AG04450 (cell line): ENCODE data around the gene PKP3. TPM values are rescaled to one million over a fixed set of nuclear protein-coding genes. Genes with fewer than 3 reads are reported as not detected.

ENCODE experiments used
- CTCF ChIA-PET: fragments of 300-600, 350-600 bp; formaldehyde crosslinking; extraction: SDS; loops from one replicate; lab custom pipeline; 2022; ENCODE audit warnings: antibody characterized with exemption, inconsistent platforms; lab: Charles Lee
- POLR2A ChIA-PET: fragments of 350-600 bp; formaldehyde crosslinking; extraction: SDS; loops from one replicate; lab custom pipeline; 2021; ENCODE audit warnings: antibody characterized with exemption, inconsistent platforms; lab: Yijun Ruan, JAX
- DNase-seq: peaks from one replicate; pipeline ENCODE4 v3.0.0-alpha.2; 2011; ENCODE audit warnings: low read depth, low spot score
- H3K27ac ChIP-seq: one replicate; pipeline ENCODE4 v1.5.1; 2012; ENCODE audit warnings: low read depth, low read length, control low read depth
- H3K27me3 ChIP-seq: one replicate; pipeline ENCODE4 v1.6.0; 2012; ENCODE audit warnings: low read length; ENCODE audit not compliant: control insufficient read depth, insufficient read depth
- H3K4me3 ChIP-seq: 2 replicates; pipeline ENCODE4 v1.5.1; 2011; ENCODE audit warnings: mild to moderate bottlenecking, low read depth, low read length, control low read depth
- H3K9me3 ChIP-seq: 2 replicates; pipeline ENCODE4 v1.5.1; 2012; ENCODE audit warnings: low read length; ENCODE audit not compliant: control insufficient read depth, insufficient read depth
- polyA plus RNA-seq: library from polyadenylated mRNA; depleted of rRNA; stranded (reverse); fragments of >200 nt; gene quantifications from 2 replicates; pipeline ENCODE4 v1.2.3, GENCODE V29; 2011
- TF ChIP-seq, protein P1 (sequence below): IDR thresholded peaks from 2 replicates; pipeline ENCODE4 v1.5.1; 2011; ENCODE audit warnings: low read depth, low read length, control low read depth, inconsistent platforms

Gene PKP3
- polyA plus RNA-seq, 1 experiment = 0.55 TPM

DNA sequence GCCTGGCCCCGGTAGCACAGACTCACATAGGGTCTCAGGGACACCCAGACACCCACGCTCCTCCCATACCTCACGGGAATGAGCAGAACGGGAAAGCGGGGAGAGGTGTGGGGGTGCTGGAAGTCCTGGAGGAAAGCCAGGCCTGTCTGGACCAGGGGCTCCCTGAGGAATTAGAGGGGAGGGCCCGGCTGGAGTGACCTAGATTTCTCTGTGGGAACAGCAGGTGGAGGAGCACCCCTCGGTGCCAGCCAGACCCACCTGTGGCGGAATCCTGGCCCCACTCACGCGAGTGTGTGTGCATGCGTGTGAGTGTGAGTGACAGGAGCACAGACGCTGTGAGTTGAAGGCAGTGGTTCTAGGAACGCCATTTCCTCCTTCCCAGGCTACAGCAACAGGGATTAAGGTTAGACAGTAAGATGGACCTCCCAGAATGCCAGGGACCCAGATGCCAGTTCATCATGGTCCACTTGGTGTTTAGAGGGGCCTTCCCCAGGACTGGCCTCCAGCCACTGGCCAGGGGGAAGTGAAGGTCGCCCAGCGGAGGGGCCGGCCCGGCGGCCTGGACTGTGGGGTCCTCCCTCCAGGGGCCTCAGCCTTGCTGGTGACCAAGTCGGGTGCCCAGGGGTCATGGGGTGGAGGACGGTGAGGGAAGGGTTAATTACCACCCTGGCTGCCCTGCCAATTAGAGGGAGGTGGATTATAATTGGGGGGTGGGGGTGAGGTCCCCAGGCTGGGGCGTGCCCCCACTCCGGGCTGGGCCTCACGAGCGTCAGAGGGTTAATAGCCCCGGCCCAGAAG lies 1.0 kb downstream of the PKP3 start:
- Histone ChIP-seq H3K27me3 (no peaks in the 10 kb centered on the region), H3K27ac (no peak overlapping the region), H3K9me3 (peaks cover 22% of the 10 kb centered on the region), H3K4me3 (no peak overlapping the region)
- no peak for DNase-seq
- POLR2A ChIA-PET = no interaction called here
- TF ChIP-seq, protein P1, sequence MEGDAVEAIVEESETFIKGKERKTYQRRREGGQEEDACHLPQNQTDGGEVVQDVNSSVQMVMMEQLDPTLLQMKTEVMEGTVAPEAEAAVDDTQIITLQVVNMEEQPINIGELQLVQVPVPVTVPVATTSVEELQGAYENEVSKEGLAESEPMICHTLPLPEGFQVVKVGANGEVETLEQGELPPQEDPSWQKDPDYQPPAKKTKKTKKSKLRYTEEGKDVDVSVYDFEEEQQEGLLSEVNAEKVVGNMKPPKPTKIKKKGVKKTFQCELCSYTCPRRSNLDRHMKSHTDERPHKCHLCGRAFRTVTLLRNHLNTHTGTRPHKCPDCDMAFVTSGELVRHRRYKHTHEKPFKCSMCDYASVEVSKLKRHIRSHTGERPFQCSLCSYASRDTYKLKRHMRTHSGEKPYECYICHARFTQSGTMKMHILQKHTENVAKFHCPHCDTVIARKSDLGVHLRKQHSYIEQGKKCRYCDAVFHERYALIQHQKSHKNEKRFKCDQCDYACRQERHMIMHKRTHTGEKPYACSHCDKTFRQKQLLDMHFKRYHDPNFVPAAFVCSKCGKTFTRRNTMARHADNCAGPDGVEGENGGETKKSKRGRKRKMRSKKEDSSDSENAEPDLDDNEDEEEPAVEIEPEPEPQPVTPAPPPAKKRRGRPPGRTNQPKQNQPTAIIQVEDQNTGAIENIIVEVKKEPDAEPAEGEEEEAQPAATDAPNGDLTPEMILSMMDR = no peak
- CTCF ChIA-PET = no interaction called here

DNA sequence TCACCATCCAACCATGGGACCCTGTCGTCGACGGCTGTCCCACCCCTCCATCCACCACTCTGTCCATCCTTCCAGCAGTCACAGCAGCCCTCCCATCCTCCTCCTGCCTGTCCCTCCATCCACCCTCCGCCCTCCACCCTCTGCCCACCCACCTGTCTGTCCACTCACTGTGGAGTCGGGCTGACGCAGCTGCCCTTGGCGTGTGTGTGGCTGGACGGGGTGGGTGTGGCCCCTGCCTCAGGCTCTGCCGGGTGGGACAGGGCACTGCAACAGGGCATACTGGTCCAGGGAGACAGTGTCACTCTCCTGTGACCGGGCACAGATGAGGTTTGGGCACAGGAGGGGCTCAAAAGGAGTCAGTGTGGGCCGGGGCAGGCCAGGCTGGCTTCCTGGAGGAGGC lies 1.9 kb downstream of the PKP3 start:
- TF ChIP-seq, protein P1 = no peak
- H3K9me3 ChIP-seq = peaks cover 25% of the 10 kb centered on the region
- H3K27me3 ChIP-seq = no peaks in the 10 kb centered on the region
- POLR2A ChIA-PET = interaction anchor here (0.9 to 1.4 kb wide), 2 partner anchors 11 to 52 kb away, joined by 3 to 10 read pairs; no protein-coding TSS in a partner anchor
- H3K4me3 ChIP-seq = no peak overlapping the region
- no peak for DNase-seq
- H3K27ac ChIP-seq = no peak overlapping the region
- CTCF ChIA-PET = interaction anchor here (0.8 kb wide), 1 partner anchor 74 kb away, joined by 4 read pairs; no protein-coding TSS in a partner anchor

- POLR2A ChIA-PET = interaction anchor here (0.9 to 1.4 kb wide), 2 partner anchors 10 to 52 kb away, joined by 3 to 10 read pairs; no protein-coding TSS in a partner anchor
Measured at GRCh38 chr11:396511-396947, 2.5 kb downstream of the PKP3 start.

DNA sequence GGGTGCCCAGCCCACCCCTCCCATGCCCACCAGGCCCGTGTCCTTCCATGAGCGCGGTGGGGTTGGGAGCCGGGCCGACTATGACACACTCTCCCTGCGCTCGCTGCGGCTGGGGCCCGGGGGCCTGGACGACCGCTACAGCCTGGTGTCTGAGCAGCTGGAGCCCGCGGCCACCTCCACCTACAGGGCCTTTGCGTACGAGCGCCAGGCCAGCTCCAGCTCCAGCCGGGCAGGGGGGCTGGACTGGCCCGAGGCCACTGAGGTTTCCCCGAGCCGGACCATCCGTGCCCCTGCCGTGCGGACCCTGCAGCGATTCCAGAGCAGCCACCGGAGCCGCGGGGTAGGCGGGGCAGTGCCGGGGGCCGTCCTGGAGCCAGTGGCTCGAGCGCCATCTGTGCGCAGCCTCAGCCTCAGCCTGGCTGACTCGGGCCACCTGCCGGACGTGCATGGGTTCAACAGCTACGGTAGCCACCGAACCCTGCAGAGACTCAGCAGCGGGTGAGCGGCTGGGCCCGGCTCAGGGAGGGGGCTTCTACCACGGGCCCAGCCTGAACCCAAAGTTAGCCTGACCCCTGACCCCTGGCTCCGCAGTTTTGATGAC lies 3.0 kb downstream of the PKP3 start:
- CTCF ChIA-PET = interaction anchor here (0.8 kb wide), 1 partner anchor 72 kb away, joined by 4 read pairs; no protein-coding TSS in a partner anchor
- Histone ChIP-seq H3K27ac (no peak overlapping the region), H3K27me3 (no peaks in the 10 kb centered on the region), H3K9me3 (peaks cover 25% of the 10 kb centered on the region), H3K4me3 (peak overlapping the region; percentile 4; the same call in 1 of the 2 replicates)
- DNase-seq = no peak
- POLR2A ChIA-PET = interaction anchor here (0.9 to 1.4 kb wide), 2 partner anchors 9 to 51 kb away, joined by 3 to 10 read pairs; no protein-coding TSS in a partner anchor
- TF ChIP-seq, protein P1 = peak; percentile 43

More at GRCh38 chr11:396511-396947, 2.5 kb downstream of the PKP3 start:
- TF ChIP-seq, protein P1 = peak; percentile 26
- no peaks in the 10 kb centered on the region for H3K27me3 ChIP-seq
- CTCF ChIA-PET = interaction anchor here (0.8 kb wide), 1 partner anchor 73 kb away, joined by 4 read pairs; no protein-coding TSS in a partner anchor
- no peak overlapping the region for H3K27ac ChIP-seq
- no peak for DNase-seq
- no peak overlapping the region for H3K4me3 ChIP-seq
- peaks cover 25% of the 10 kb centered on the region for H3K9me3 ChIP-seq
